GM21723 (cell line): ENCODE measurements around the gene FLYWCH2.
A peak's percentile ranks its signal among the peaks of the same experiment; 100 is the strongest.
"Not testable (repeated sequence)": the region's sequence is repeated elsewhere in the genome, so short reads cannot be mapped to it uniquely, and the experiment has no call there.

Source experiments
- ATAC-seq: cut with Tn5 transposase; IDR thresholded peaks from one replicate; pipeline ENCODE4 v1.9.1; 2021; ENCODE audit warnings: mild to moderate bottlenecking, moderate library complexity; ENCODE audit not compliant: unreplicated experiment

The FLYWCH2 gene

DNA sequence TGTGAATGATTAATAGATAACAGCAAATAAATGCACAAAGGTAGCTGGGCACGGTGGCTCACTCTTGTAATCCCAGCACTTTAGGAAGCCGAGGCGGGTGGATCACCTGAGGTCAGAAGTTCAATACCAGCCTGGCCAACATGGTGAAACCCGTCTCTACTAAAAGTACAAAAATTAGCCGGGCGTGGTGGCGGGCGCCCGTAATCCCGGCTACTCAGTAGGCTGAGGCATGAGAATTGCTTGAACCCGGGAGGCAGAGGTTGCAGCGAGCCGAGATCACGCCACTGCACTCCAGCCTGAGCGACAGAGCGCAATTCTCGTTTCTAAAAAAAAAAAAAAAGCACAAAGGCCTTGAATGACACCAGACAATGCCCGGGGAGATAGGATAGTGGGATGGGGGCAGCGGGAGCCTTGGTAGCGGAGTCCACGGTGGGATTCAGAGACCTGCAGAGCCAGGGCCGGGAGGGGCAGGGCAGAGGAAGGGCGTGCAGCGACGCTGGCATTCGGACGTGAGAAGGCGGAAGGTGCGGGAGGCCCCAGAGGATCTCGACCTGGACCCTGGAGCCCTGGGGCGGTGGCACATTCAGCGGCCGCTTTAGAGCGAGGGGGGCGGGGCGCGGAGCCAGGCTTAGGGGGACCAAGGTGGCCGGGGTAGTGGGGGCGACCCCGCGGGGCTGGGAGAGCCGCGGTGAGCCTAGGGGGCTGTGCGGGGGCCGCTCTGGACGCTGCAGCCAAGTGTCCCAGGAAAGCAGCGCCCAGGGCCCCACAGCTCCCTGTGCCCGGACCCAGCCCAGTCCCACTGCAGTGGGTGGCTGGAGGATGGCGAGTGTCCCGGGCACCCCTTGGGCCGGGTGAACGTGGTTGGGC lies 999 bp upstream of the FLYWCH2 start:
- ATAC-seq, result peak; percentile 31

DNA sequence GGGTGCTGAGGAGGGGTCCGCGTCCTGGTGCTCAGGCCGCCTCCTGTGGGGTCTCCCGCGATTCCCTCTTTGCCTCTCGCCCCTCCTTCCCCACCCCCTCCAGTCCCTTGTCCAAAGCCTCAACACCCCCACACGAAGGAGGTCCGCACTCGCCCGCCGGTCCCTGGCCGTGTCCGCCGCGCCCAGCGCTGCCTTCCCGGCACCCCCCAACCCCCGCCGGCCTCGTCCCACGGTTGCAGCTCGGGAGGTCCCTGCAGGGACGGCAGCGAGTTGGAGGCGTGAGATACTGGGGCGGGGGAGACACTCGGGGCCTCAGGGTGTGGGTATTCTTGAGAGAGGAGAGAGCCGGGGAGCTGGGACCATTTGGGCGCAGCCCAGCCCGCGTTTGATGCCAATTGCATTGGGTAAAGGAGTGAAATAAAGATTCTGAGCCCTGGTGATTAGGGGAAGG lies 468 bp downstream of the FLYWCH2 start:
- ATAC-seq, result peak; percentile 3

DNA sequence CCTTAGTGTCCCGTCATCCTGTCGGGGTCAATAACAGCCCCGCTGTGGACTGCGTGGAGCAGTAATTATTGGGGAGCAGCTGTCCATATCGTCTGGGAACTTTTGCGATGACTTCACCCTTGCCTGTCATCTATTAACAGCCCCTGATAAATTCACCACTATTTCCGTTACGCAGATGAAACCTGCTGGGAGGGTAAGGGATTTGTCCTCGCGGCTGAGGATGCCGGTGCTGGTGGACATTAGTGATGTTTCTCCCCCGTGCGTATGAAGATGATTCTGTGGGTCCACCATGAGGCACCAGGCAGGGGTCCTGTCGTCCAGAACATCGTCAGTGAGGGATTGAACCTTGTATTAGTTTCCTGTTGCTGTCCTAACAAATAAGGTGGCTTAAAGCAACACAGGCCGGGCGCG lies 1.0 kb downstream of the FLYWCH2 start:
- no peak for ATAC-seq

DNA sequence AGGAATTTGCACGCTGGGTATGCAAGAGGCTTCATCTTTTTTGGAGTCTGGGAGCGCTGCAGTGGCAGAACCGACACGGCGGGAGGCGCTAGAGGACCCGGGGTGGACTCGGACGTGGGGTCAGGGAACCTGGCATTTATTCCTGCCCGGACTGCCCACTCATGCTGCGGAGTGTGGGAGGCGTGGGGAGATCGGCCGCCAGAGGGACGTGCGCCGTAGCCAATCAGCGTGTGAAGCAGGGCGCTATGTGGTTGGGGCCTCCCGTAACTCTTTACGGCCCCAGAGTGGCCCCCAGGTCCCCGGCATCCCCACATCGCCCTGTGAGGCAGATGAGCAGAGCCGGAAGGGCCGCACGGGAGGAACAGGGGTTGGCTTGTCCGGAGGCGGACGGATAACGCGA lies 11.2 kb downstream of the FLYWCH2 start:
- no peak for ATAC-seq

- no peak for ATAC-seq
These were observed 12.8 kb downstream of the FLYWCH2 start for GRCh38 chr16:2895813-2896212.

DNA sequence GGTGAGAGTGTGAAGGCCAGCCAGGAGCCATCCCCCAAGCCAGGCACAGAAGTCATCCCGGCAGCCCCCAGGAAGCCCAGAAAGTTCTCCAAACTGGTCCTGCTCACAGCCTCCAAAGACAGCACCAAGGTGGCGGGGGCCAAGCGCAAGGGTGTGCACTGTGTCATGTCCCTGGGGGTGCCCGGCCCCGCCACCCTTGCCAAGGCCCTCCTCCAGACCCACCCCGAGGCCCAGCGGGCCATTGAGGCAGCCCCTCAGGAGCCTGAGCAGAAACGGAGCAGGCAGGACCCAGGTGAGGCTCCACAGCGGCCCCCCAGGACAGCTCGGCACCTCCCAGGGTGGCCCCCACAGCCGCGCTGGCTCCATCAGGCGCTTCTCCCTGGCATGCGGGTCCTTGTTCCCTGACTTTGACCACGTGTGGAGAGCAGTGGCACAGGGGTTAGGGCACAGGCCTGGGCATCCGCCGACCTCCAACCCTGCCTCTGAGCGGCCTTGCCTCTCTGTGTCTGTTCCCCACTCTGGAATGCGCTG lies 13.5 kb downstream of the FLYWCH2 start:
- no peak for ATAC-seq

DNA sequence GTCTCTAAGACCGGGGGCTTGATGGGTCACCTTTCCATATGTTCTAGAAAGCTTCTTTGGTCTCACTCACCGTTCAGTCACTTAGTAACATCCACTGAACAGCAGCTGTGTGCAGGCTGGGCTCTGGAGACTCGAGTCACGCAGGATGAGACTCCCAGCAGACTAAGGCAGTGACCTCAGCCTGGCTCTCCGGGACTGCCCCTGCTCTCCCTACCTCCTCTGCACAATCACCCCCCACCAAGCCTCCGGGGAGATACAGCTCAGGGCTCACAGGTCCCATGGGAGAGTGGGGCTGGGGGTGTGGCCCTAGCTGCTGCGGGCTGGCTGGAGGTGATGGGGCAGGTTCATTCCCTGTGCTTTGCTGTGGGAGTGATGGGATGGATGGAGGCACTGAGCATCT lies 14.1 kb downstream of the FLYWCH2 start:
- ATAC-seq, result no peak

DNA sequence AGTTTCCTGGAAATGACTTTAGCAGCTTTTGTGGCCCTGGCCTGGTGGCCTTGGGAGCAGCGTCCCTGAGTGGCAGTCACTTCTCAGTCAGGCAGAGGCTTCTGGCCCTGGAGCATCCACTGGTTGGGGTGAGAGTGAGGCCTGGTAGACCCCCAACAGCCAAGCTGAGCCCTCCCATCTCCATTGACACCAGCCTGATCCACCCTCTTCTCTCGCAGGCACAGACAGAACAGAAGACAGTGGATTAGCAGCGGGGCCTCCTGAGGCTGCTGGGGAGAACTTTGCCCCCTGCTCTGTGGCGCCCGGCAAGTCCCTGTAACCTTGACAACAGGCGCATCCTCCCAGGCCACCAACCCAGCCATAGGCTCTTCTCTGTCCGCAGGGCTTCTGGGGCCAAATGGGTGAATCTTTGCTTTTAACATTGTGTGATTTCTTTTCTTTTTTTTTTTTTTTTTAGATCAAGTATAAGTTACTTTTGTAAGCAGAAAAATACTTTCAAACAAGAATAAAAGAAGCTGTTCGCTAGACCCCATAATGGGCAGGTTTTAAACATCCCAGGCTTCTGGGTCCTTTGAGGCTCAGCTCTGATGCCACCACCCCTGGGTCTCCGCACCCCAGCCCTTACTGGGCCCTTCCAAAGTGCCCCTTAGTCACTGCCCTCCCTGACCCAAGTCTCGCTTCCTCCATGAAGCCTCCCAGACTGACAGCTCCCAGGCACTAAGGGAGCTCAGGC lies 16.0 kb downstream of the FLYWCH2 start:
- ATAC-seq, result no peak

DNA sequence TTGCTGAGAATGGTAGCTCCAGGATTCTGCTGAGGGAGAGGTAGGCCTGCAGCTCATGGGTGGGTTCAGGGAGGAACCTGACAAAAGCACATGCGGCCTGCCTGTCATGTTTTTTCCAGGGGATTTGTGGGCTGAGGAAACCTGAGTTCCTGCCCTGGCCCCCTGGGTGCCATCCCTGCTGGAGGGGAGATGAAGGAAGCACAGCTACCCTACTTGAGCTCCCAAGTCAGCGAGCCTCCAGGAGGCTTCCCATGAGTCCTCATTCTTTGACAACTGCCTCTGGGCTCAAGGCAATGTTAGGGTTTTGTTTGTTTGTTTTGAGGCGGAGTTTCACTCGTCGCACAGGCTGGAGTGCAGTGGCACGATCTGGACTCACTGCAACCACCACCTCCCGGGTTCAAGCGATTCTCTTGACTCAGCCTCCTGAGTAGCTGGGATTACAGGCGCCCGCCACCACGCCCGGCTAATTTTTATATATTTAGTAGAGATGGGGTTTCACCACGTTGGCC lies 16.6 kb downstream of the FLYWCH2 start:
- ATAC-seq, result no peak

- ATAC-seq, result no peak
These were observed 17.6 kb downstream of the FLYWCH2 start for GRCh38 chr16:2900526-2901075.

DNA sequence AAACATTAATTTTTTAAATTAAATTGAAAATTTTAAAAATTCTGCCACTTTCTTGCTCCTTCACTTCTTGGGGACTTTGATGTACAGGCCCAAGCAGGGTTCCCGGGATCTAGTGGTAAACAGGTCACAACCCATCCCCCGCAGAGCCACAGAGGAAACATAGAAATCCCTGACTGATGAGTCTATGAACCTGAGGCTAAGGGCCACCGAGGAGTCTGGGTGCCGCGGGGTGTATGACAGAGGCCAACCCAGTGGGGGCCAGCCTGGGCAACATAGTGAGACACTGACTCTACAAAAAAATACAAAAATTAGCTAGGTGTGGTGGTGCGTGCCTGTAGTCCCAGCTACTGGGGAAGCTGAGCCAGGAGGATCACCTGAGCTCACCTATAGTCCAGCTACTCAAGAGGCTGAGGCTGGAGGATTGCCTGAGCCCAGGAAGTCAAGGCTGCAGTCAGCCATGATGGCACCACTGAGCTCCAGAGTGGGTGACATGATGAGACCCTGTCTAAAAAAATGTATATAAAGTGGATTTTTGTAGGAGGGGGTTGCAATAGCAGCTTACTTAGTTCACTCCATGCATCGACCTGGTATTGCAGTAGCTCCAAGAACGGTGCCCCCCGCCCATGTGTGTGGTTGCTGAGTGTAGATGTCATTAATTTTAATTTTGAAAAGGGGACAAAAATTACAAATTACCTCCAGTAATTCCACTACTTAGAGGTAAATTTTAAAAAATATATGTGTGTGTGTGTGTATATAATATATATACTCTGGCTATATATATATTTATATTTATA lies 19.5 kb downstream of the FLYWCH2 start:
- no peak for ATAC-seq

DNA sequence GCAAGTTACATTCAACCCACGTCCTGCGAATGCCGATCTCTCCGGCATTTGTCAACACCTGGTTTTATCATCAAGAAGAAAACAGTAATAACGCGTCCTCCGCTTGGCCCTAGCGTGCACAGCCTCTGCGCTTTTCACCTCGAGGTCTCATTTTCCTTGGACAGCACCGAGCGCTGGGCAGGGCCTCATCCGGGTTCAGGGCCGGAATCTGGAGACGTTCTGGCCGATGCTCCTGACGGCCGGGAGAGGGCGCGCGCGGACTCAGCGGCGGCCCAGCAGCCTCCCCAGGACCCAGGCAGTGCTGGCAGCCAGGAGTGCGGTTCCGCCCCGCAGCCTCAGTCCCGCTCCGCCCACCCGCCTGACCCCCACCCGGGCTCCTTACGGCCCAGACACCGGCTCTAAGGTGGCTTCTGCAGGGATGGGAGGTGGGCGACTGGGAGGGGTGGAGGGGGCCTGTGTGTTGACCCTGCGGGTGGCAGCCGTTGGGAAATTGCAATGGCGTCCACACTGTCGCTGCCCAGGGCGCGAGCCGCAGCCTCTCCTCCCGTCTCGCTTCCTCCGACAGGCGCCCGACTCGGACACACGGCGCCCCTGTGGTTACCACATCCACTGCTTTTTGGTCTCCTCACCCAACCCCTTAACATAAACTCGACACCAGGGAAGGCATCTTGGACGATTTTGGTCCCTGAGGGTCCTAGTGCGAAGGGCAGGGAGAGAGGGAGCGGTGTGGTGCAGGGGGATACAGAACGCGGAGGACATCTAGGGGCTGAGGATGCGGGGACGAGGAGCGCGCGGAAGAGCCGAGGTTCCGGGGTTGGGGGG lies 21.3 kb downstream of the FLYWCH2 start:
- ATAC-seq, result peak; percentile 51

- peak; percentile 19 for ATAC-seq
These were observed 21.9 kb downstream of the FLYWCH2 start for GRCh38 chr16:2904922-2905240.

- peak; percentile 69 for ATAC-seq
These were observed 22.4 kb downstream of the FLYWCH2 start for GRCh38 chr16:2905241-2905987.

GRCh38 chr16:2905988-2906387 lies 23.0 kb downstream of the FLYWCH2 start:
- ATAC-seq, result no peak

GRCh38 chr16:2907084-2907753 lies 24.2 kb downstream of the FLYWCH2 start:
- ATAC-seq, result not testable (repeated sequence)

DNA sequence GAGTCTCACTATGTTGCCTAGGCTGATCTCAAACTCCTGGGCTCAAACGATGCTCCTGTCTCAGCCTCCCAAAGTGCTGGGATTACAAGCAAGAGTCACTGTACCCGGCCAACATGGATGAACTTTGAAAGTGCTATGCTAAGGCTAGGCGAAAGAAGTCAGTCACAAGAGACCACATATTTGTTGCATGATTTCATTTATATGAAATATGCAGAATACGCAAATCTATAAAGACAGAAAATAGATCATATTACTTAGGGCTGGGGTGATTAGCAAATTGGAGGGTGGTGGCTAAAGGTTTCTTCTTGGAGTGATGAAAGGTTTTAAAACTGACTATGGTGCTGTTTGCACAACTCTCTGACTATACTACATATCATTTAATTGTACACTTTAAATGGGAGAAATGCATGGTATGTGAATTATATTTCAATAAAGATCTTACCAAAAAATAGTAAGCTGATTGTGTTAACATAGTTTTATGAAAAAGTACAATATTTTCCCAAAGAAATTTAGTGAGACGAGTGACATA lies 27.5 kb downstream of the FLYWCH2 start:
- ATAC-seq, result no peak

GRCh38 chr16:2911638-2912329 lies 28.8 kb downstream of the FLYWCH2 start, which contains the start of gene FLYWCH1:
Gene FLYWCH1 (plus strand): TSS chr16:2911931. CDS start chr16:2929686, 17,755 bp downstream.
- ATAC-seq, result peak; percentile 92
